Fibroblast of villous mesenchyme (primary cell): Measurements from ENCODE around the gene GPT2. TPM values are rescaled to one million over a fixed set of nuclear protein-coding genes. Genes with fewer than 3 reads are reported as not detected.
A peak's percentile ranks its signal among the peaks of the same experiment; 100 is the strongest.

Source experiments
- DNase-seq: peaks from one replicate; pipeline ENCODE4 v3.0.0-alpha.2; 2010; ENCODE audit warnings: low read depth
- H3K4me3 ChIP-seq: 2 replicates; pipeline ENCODE4 v1.5.1; 2011; ENCODE audit warnings: low read depth, mild to moderate bottlenecking, low read length
- total RNA-seq: library from RNA; depleted of rRNA; stranded (reverse); fragments of >200 nt; gene quantifications from 2 replicates; pipeline ENCODE4 v1.2.3, GENCODE V29; 2012
- TF ChIP-seq, protein P1 (sequence below): IDR thresholded peaks from 2 replicates; pipeline ENCODE4 v1.5.1; 2012; ENCODE audit warnings: low read depth, mild to moderate bottlenecking, low read length; ENCODE audit not compliant: insufficient read depth

The GPT2 gene
- total RNA-seq, 1 donor, result 13.0 TPM

DNA sequence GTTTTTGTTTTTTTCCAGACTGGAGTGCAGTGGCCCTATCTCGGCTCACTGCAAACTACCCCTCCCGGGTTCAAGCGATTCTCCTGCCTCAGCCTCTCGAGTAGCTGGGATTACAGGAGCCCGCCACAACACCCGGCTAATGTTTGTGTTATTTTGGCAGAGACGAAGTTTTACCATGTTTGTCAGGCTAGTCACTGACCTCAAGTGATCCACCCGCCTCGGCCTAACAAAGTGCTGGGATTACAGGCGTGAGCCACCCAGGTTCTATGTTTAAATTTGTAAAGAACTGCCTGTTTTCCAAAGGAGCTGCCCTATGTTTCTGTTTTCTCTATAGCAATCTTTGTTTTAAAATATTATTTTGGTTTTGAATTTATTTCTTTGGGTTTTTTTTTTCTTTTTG, 39.4 kb upstream of the GPT2 start:
- DNase-seq, result peak; percentile 72
- TF ChIP-seq, protein P1, sequence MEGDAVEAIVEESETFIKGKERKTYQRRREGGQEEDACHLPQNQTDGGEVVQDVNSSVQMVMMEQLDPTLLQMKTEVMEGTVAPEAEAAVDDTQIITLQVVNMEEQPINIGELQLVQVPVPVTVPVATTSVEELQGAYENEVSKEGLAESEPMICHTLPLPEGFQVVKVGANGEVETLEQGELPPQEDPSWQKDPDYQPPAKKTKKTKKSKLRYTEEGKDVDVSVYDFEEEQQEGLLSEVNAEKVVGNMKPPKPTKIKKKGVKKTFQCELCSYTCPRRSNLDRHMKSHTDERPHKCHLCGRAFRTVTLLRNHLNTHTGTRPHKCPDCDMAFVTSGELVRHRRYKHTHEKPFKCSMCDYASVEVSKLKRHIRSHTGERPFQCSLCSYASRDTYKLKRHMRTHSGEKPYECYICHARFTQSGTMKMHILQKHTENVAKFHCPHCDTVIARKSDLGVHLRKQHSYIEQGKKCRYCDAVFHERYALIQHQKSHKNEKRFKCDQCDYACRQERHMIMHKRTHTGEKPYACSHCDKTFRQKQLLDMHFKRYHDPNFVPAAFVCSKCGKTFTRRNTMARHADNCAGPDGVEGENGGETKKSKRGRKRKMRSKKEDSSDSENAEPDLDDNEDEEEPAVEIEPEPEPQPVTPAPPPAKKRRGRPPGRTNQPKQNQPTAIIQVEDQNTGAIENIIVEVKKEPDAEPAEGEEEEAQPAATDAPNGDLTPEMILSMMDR, result no peak
- H3K4me3 ChIP-seq, result no peak overlapping the region

GRCh38 chr16:46845952-46846351, 38.2 kb upstream of the GPT2 start:
- H3K4me3 ChIP-seq, result no peak overlapping the region
- TF ChIP-seq, protein P1, result no peak
- no peak for DNase-seq

GRCh38 chr16:46848768-46849764, 35.1 kb upstream of the GPT2 start:
- TF ChIP-seq, protein P1, result no peak
- DNase-seq, result no peak
- H3K4me3 ChIP-seq, result no peak overlapping the region

DNA sequence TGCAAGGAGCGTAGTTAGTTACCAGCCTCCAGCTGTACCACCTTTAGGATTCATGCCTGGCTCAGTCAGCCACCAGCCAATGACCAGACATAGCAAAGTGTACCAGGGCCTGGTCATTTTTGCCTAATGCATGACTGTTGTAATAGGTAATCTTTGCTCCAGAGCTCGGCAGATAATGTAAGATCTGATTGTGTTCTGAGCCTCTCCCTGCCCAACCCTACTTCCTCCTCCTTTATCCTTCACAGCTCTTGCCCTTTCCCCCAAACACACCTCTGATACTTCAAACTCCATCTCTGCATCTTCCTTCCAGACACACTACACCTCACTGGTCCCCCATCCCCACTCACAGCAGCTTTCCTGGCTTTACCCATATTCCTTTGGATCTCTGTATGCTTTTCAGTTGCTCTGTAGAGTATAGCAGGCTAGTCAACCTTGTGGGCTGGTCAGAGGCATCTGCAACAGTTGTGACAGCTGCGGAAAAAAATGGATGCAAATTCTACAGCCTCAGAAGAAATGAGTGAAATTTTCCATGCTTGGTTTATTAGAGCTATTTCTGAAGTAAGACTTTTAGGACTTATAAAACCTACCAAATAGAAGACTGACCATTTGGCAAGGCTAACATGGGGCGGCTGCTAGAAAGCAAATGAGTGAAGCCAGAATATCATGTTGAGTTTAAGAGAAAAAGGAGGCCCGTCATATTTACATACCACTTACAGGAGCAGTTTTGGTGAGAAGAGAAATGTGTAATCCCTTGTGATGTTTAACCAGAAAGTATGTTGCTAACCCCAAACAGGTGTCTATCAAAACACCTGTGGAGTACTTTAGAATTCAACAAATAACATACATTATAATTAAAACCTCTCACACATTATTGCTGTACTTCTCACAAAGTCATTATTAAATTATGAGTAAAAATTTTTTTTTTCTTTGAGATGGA, 33.3 kb upstream of the GPT2 start:
- DNase-seq, result no peak
- H3K4me3 ChIP-seq, result no peak overlapping the region
- TF ChIP-seq, protein P1, result no peak

GRCh38 chr16:46852130-46852529, 32.0 kb upstream of the GPT2 start:
- DNase-seq, result no peak
- TF ChIP-seq, protein P1, result no peak
- H3K4me3 ChIP-seq, result no peak overlapping the region

DNA sequence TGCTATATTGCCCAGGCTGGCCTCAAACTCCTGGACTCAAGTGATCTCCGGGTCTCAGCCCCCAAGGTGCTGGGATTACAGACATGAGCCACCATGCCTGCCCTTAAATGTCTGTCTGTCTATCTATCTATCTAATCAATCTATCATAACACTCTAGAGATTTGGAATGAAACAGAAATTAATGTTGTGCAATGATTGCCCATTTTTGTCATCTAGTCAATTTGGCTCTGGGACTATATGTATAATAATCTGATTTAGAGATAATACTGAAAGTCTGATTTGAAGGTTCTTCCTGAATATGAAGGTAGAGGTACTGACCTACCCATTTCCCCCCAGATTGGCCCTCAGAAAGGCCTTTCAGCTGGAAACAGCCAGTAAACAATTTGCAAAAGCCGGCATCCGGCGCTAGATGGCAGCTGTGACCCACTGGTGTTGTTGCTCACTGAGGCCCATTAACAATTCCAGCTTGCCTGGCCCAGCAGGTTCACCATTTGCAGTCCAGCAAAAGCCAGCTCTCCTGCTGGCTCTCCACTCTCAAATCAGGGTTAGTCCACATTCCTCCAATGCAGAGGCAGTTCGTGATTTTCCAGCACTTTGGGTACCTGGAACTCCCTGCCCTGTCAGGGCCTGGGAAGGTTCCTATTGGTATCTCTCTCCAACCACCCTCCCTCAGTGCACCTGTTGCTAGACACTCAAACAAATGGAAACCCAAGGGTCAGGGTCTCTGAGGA, 30.3 kb upstream of the GPT2 start:
- DNase-seq, result peak; percentile 72
- no peak overlapping the region for H3K4me3 ChIP-seq
- TF ChIP-seq, protein P1, result peak; percentile 85
